NCI-H2107 treated with DMSO at 0.1 percent for 48 hours (cell line): ENCODE measurements around the gene RMP24.

Experiments used
- DNase-seq: peaks from one replicate; lab custom pipeline; 2025; ENCODE audit not compliant: unreplicated experiment; lab: John Stamatoyannopoulos, UW

RMP24 gene

DNA sequence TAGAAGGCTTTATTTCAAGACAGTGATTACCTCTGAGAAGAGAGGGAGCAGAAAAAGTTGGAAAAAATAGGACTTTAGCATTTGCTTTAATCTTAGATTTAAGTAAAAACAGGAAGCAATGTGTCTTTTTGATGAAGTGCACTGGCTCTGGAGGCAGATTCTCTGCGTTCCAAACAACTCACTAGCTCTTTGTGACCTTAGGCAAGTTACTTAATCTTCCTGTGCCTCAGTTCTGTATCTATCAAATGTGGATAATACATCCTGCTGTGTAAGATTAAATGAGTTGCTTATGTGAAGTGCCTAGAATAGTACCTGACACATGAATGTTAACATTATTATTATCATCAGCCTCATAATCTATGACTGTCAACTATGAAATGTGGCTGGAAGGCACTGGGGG, 52.5 kb downstream of the RMP24 start:
- no peak for DNase-seq

DNA sequence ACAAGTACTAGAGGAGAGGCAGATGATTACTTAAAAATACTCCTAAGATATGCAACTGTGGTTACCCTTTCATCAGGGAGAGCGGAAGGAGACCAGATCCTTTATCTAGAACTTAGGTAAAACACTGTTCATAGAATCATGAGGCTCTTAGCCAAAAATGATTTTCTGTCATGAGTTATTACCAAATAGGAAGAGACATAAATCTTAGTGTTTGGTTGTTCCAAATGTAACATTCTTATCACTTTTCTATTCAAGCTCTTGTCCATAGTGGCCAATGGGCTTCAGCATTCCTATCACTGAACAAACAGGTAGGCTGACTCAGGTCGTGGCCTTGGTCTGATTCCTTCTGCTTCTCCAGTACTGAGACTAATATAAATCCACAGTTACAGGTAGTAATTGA, 56.4 kb downstream of the RMP24 start:
- no peak for DNase-seq
